ENCODE results near the gene LARGE1.
"Not testable (repeated sequence)": the region's sequence is repeated elsewhere in the genome, so short reads cannot be mapped to it uniquely, and the experiment has no call there.

LARGE1 gene

DNA sequence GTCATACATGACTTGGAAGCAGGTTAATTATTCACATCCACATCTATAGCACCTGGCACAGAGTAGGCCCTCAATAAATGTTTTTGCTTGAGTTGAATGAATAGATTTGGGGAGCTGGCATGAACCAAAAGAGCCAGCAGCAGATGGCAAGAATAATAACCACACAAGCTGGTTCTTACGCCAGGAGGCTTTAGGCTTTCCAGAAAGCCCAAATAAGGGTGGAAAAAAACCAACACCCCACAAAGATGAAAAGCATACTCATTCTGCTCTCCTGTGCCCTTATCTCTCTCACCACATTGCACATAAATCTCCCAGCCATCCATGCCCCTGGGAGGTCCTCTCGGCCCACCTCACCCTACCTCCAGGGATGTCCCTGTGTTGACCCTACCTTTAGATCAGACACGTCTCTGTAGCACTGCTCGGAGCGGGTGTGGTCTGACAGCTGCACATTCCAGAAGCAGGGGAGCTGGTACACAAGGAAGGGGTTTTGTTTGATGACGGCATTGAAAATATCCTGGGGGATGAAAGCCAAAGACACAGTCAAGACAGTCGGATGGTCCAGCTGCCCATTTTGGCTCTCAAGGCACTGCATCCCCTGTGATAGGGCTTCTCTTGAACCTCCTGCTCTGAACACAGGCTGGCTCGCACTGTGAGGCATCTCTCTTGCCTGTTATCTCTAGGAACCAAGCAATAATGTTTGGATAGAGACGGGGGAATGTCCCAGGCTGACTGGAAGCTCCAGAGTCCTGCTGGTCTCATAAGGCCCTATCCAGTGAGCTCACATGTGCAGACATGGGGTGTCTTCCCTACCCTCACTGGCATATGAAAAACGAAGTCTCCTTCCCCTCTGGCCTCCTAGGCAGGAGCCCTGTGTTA lies 538.5 kb downstream of the LARGE1 start:
- DNase-seq: no peak

DNA sequence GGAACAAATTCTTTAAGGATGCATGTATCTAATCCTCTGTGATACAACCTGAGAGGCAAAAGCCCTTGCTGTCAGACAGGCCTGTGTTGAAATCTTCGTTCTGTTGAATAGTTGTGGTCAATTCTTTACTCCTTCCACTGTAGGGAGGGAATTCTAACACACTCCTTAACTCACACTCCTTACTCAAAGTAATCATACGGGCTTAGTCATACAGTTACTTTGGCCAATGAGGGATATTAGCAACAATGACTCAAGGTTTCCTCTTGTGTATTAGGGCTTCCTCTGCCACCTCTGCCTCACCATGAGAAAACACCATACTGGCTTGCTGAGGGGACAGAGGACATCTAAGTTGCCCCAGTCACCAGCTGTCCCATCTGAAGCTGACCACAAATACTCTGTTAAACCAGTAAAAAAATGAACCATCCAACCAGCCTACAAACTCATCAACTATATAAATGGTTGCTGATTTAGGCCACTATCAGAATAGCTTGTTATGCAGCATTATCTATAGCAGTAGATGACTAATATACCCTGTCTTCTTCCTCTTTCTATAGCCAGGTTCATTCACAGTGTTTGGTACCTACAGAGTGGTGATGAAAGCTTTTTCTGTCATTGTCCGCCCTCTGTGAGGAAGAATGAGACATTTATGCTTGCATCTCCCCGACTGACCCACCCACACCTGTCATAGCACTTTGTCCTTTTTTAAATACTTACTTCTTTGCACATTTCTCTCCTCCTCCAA lies 539.3 kb downstream of the LARGE1 start:
- DNase-seq: no peak

DNA sequence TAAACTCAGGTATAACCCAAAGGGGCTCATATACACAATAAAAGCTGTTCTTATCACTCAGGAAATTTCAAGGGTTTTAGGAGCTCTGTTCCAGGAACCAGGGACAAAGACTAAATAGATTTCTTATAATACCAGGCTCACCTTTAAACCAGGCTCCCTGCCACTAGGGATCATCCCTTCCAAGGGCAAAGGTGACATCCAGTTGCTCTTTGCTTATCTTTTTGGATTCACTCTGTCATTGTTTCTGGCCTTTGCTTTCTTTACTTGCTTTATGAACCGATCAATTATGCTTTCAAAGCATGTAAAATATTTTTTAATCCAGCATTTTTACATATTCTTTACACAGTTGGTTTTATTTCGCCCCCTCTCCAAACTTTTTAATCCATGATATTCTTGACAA lies 540.4 kb downstream of the LARGE1 start:
- no peak for DNase-seq

DNA sequence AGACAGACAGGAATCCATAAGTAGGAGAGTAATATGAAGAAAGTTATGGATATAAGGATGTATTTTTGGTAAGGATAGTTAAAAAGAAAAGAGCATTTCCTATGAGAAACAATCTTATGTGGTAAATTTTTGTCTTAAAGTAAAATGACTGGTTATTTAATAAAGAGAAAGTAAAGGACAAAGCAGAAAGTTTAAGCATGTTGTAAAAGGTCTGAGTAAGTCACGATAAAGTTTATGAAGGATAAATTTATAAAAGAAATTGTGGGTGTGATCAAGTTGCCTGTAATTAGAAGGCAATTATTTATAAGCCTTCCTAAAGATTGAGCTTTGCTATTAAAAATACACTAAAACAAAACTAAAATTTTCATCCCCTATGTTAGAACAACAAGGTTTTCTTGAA lies 547.4 kb downstream of the LARGE1 start:
- no peak for DNase-seq

DNA sequence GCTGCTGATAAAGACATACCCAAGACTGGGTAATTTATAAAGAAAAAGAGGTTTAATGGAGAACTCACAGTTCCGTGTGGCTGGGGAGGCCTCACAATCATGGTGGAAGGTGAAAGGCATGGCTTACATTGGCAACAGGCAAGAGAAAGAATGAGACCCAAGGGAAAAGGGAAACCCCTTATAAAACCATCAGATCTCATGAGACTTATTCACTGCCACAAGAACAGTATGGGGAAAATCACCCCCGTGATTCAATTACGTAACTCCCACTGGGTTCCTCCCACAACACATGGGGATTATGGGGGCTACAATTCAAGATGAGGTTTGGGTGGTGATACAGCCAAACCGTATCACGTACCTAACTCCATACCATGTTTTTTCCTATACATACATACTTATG lies 557.0 kb downstream of the LARGE1 start:
- DNase-seq: not testable (repeated sequence)

DNA sequence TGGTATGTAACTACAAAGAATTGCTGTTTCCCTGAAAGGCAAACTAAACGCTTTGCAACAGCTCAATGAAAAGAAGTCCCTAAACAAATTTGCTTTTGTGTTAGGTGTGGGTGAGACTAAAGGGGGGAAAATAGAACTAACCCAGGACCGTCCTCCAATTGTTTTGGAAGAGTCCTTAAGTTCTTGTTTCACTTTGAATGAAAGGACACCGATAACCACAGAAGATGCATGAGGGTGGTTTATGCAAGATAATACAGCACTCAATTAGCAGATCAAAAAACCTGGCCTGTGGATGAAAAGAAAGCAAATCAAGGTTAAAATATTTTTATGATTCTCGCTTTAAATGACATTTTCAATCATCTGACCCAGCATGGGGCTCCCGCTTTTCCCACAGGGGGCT lies 557.6 kb downstream of the LARGE1 start:
- DNase-seq: no peak

DNA sequence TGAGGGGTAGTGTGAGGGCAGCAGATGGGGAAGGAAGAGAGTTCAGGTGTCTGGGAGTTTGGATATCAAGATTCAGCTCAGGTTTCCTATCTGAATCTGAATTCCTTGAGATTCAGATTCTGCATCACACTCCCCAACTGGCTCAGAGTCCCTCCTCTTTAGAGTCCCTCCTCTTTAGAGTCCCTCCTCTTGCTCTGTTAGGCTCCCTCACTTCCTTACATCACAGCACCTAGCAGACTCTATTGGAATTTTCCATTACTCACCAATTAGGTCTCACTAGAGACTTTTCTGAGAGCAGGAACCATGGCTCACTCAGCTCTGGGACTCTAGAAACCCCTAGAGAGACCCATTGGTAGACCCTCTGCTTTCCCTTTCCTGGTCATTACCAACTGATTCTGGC lies 558.7 kb downstream of the LARGE1 start:
- DNase-seq: no peak

DNA sequence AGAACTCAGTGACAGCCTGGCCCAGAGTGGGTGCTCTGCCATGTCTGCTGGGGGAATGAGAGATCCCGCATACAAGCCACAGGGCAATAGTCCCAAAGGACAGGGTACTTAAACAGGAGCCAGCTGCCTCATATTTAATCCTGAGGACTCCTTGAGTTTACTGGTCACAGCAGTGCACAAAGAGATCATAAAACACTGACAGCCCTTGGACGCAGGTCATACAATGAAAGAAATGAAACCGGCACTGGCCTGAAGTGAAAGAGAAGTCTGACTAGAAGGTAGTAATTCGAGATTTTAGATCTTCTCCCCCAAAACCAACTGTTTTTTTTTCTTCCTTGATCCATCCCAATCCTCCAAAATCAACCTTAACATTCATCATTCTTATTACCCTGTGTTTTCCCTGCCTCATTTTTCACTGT lies 562.3 kb downstream of the LARGE1 start:
- DNase-seq: no peak

DNA sequence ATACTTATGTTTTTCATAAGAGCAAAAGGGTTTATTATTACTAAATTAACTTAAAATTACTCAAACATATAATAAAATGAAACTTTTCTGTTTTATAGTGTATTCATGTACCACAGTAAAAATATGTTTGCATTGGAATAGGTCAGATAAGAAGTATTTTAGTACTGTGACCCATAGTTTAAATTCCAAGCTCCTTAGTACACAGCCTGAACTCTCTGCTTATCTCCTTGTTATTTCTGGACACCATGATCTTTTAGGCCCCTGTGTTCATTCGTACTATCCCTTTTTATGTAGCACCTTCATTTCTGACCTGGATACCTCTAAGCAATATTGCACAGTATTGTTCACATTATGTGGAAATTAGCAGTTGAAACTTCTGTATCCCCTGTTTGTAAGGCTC lies 565.3 kb downstream of the LARGE1 start:
- DNase-seq: no peak

DNA sequence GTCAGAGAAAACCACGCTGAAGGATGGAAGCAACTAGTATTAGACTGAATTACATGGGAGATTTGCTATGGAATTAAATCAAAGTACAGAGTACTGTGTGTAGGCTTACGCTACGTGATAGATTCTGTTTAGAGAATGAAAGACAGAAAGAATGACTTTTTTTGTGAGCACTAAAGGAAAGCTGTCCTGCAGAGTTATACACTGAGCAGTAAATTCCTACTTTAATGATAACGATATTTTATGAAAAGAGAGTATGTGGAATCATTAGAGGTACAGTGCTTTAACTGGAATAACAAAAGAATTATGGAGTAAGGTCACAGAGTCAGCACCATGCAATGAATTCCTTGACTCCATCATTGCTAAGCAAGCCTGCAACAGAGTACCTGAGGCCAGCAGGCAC lies 566.8 kb downstream of the LARGE1 start:
- no peak for DNase-seq

DNA sequence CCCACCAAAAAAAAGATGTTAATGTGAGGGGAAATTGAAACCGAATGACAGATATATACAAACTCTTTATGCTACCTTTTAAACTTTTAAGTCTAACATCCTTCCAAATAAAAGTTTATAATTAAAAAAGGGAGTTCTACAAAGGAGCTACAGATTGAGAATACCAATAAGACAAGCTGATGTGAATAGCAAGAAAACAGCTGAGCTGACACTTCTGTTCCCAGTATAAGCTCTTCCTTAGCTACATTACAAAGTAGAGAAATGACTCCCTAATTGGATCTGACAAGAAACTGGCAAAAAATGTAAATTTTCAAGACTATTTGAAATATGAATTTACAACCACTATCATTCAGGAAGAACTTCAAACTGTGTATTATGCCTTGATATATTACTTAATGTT lies 567.5 kb downstream of the LARGE1 start:
- no peak for DNase-seq

DNA sequence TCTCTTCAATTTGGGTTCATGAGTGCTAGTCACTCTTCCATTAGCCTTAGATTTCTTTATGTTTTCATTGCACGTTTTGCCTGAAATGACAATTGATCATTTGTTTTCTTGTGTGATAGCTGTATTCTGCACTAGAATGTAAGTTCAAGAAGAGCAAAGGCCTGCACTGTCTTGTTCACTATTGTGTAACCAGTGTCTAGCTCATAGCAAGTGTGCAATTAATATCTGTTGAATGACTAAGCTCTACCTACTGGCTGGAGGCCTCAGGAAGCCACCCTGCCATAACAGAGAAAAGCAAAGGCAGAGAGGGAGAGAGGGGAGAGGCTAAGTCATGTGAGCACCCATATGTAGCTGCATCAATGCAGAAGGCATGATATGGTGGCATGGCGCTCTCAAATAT lies 569.3 kb downstream of the LARGE1 start:
- no peak for DNase-seq

DNA sequence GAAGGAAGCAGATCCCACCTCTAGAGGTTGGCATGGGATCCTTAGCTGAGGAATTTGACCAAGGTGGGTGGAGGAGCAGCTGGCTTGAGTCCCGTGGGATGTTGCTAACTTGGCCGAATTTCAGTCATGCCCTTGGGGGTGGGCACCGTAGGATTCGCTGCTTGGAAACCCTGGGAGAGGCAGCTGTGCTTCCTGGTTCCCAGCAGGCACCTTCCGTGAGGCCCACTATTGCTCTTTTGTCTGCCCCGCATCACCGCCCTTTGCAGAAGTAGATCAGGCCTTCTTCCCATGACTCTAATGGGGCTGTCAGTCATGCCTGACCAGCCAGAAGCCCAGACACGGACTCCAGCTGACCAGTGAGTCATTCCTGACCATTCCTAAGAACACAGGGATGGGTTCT lies 569.8 kb downstream of the LARGE1 start:
- DNase-seq: no peak

DNA sequence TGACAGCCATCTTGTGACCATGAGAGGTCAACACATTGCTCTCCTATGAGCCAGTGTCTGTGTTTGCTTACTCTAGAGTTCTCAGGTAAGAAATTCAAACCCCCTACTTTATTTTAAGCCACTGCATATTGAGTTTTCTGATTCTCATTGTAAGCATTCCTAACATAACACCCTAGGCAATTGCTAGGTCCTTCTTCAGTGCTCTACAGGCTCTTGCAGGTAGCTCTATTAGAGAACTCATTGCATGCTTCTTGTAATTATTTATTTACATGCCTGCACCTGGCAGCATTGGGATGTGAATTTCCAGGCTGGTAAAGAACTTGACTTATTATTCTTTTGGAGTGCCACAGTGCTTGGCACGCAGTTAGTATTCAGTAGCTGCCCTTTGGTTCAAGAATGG lies 573.3 kb downstream of the LARGE1 start:
- DNase-seq: no peak

DNA sequence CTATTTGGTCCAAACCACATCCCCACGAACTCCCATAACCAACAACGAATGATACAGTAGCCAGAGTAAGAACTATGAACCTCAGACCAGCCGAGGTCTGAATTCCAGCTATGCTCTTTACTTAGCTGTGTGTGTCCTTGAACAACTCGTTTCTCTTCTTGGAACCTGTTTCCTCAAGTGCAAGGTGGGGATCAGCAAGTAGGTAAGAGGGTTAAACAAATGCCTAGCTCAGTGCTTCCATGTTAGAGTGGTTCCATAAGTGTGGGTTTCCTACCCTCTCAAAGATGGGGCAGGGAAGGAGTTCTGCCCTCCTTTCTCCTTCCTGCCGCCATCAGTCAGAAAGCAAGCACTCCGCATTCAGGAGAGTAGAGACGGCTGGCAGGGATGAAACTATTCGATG lies 578.7 kb downstream of the LARGE1 start:
- no peak for DNase-seq

DNA sequence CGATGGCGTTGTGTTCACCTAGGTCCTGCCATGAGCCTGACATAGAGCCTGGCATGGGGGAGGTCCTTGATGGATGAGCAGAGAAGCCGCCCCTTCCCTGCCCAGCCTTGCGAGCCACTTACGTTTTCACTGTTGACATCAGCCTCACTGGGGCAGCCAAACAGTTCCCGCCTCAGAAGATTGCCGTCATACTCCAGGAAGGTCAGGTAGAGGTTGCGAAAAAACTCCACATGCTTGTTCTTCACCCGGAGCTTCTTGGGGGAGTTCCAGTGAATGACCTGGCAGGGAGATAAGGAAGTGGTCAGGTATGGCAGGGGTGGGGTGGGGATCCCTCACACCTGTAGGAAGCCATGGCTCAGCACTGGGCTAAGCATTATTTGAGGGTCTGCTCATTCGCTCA lies 582.8 kb downstream of the LARGE1 start:
- no peak for DNase-seq

DNA sequence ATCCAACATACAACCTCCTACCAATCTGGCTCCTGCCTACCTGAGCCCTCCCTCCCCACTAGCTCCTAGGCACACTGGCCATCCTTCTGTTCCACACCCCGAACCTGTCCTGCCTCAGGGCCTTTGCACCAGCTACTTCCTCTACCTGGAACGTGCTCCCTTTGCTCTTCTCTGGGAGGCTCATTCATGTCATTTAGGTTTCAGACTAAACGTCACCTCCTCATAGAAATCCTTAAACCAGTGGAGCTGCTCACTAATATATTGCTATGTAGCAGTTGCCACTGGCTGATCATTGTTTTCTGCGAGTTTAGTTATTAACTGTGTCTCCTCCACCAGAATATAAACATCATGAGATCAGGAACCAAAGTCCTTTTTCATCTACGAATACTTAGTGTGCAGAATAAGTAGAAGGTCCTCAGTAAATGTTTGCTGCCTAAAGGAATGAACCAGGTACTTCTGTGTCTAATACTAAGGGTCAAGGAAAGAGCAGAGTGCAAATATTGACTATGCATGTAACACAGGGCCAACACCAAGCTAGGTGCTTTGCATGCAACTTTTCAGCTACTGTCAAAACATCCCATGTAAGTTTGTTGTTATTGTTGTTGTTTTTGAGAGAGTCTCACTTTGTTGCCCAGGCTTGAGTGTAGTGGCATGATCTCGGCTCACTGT lies 584.5 kb downstream of the LARGE1 start:
- no peak for DNase-seq

DNA sequence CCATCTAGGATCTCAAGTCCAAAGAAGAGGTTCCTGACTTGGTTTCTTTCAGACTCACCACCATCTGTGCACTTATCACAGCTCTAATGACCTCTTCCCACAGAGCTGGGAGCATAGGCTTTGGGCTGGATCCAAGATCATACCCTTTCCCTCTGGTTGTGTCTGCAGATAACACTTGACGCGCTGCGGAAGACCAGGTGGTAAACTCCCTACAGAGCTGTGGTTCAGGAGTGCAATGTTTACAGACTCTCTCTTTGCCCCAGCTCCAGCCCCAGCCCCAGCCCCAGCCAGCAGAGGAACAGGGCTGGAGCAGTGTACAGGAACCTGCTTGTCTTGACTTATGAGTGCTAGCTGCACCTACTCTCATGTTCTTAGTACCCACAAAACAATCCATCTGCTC lies 587.7 kb downstream of the LARGE1 start:
- DNase-seq: no peak

DNA sequence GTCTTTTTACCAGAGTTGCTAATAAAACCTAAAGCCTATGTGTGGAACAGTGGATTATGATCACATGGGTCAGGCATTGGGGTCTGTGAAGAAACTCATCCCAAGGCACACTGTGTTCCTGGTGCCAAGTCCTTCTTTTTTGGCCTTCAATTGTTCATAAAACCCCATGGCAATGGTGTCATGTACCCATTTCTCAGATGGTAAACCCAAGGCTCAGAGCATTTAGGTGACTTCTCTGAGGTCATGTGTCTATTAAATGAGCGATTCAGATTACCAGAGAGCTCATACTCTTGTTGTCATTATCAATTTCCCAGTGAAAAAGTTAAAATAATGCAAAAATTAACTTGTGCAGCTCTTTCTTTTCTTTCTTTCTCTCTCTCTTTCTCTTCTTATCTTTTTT lies 589.3 kb downstream of the LARGE1 start:
- no peak for DNase-seq

DNA sequence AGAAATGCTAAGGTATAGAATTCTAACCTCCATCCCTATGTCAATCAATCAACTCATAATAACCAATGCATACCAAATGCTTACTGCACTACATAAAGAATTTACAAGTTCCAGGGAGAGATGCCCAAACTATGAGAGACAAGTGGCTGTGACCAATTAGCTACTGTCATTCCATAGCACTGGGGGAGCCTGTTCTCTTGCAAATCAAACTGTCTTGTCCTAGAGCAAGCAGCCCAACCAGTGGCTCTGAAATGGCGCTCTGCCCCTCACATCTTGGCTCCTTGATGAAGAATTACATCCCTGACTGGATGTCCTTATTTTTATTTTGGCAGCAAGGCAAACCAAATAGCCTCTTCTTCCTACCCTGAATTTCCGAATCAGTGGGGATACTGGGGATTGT lies 589.7 kb downstream of the LARGE1 start:
- no peak for DNase-seq

DNA sequence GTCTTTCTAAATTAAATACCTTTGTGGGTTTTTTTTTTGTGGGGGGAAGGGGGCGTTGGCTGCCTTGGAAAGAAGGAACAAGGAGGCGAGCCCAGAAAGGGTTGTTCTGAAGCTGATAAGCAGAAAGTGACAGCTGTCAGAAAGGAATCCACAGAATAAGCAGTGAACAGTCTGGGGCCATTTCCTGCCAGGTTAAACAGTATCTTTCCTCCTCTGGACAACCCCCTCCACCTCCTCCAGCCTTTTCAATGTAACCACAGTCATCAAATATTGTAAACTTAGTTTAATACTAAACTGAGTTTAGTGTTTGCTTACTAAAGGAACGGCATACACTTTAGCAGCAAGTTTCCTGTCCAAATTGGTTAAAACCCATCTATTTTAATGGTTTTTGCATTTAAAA lies 590.9 kb downstream of the LARGE1 start:
- DNase-seq: no peak

DNA sequence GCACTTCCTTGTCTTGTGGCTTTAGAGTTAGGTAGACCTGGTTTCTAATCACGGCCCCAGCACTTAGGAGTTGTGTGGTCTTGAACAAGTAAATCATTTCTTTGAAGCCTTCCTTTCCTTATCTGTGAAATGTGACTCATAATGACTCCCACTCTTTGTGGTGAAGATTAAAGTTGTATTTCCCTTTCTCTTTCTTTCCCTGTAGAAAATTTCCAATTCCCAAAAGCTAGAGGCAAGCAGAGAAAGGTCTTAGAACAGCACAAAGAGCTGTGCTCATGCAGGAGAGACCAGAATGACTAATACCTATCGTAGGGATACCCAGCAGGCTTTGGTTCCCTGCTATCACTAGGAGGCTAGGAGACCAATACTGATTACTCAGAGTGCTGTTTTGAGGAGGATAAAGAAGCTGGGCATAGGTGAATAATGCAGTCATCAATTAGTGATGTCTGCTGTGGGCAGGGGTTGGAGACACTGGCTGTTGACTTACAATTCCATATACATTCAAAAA lies 591.4 kb downstream of the LARGE1 start:
- no peak for DNase-seq
